Choroid plexus epithelial cell (primary cell): ENCODE data around the gene PYGO2.

Experiments
- DNase-seq: peaks from one replicate; pipeline ENCODE4 v3.0.0-alpha.2; 2010; ENCODE audit warnings: low read depth
- H3K4me3 ChIP-seq: 2 replicates; pipeline ENCODE4 v1.5.1; 2011; ENCODE audit warnings: low read depth, mild to moderate bottlenecking, control low read depth, low read length, moderate library complexity
- CTCF ChIP-seq: conservative IDR thresholded peaks from 2 replicates; pipeline ENCODE4 v1.5.1; 2011; ENCODE audit warnings: low read depth, mild to moderate bottlenecking, control low read depth, inconsistent platforms, low read length, moderate library complexity

The PYGO2 gene

GRCh38 chr1:154944401-154945159 is 17.0 kb downstream of the PYGO2 start:
- TF ChIP-seq CTCF, result no peak
- no peak overlapping the region for H3K4me3 ChIP-seq
- no peak for DNase-seq

- H3K4me3 ChIP-seq, result no peak overlapping the region
- peak; percentile 87 for TF ChIP-seq CTCF
- peak; percentile 48 for DNase-seq
Observed at GRCh38 chr1:154943649-154944400, 17.8 kb downstream of the PYGO2 start.

- DNase-seq, result no peak
- H3K4me3 ChIP-seq, result no peak overlapping the region
- TF ChIP-seq CTCF, result no peak
Observed at GRCh38 chr1:154941333-154942013, 20.1 kb downstream of the PYGO2 start.

GRCh38 chr1:154940651-154941194 is 20.9 kb downstream of the PYGO2 start:
- no peak overlapping the region for H3K4me3 ChIP-seq
- no peak for DNase-seq
- no peak for TF ChIP-seq CTCF

GRCh38 chr1:154940213-154940560 is 21.4 kb downstream of the PYGO2 start:
- TF ChIP-seq CTCF, result no peak
- no peak overlapping the region for H3K4me3 ChIP-seq
- DNase-seq, result no peak

GRCh38 chr1:154938604-154939399 is 22.8 kb downstream of the PYGO2 start:
- TF ChIP-seq CTCF, result no peak
- no peak overlapping the region for H3K4me3 ChIP-seq
- DNase-seq, result no peak
